ENCODE data around the gene RAB11FIP3.

GRCh38 chr16:524274-525040, 99.0 kb downstream of the RAB11FIP3 start:
- TF ChIP-seq GATA2 (IDR thresholded peaks at IDR 0.05; ENCODE audit: low read depth, low read length): no peak
- no peak for TF ChIP-seq GATA3 (IDR thresholded peaks at IDR 0.05; ENCODE audit: low read depth, low read length)
